ENCODE data around the gene SPATA17. TPM values are rescaled to one million over a fixed set of nuclear protein-coding genes. Genes with fewer than 3 reads are reported as not detected.

Gene SPATA17
- total and polyA plus RNA-seq, 10 of the 15 experiments (the other 5 are each of a cell fraction or from before 2014, with no cell fraction given), result 0.08 to 0.27 (median 0.11) TPM; not detected in 6

DNA sequence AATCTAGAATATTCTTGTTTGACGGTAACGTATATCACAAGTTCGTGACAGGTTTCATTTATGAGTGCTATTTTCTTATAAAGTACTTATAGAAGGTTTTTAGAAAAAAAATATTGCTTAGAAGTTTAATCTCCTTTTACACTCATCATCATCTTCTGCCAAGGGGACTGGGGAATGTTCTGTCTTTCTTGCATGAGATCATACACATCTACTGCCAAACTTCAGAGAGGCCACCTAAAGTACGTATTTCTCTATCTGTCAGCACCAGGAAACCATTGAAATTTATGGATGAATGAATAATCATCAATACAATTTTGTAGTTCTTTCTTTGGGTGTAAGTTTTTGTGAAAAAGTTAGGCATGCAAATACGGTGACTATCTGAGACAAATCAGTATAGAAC is 245.8 kb downstream of the SPATA17 start (continued):
- TF ChIP-seq, protein P1, sequence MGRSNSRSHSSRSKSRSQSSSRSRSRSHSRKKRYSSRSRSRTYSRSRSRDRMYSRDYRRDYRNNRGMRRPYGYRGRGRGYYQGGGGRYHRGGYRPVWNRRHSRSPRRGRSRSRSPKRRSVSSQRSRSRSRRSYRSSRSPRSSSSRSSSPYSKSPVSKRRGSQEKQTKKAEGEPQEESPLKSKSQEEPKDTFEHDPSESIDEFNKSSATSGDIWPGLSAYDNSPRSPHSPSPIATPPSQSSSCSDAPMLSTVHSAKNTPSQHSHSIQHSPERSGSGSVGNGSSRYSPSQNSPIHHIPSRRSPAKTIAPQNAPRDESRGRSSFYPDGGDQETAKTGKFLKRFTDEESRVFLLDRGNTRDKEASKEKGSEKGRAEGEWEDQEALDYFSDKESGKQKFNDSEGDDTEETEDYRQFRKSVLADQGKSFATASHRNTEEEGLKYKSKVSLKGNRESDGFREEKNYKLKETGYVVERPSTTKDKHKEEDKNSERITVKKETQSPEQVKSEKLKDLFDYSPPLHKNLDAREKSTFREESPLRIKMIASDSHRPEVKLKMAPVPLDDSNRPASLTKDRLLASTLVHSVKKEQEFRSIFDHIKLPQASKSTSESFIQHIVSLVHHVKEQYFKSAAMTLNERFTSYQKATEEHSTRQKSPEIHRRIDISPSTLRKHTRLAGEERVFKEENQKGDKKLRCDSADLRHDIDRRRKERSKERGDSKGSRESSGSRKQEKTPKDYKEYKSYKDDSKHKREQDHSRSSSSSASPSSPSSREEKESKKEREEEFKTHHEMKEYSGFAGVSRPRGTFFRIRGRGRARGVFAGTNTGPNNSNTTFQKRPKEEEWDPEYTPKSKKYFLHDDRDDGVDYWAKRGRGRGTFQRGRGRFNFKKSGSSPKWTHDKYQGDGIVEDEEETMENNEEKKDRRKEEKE (IDR thresholded peaks at IDR 0.05), result no peak
- TF ChIP-seq, protein P2, sequence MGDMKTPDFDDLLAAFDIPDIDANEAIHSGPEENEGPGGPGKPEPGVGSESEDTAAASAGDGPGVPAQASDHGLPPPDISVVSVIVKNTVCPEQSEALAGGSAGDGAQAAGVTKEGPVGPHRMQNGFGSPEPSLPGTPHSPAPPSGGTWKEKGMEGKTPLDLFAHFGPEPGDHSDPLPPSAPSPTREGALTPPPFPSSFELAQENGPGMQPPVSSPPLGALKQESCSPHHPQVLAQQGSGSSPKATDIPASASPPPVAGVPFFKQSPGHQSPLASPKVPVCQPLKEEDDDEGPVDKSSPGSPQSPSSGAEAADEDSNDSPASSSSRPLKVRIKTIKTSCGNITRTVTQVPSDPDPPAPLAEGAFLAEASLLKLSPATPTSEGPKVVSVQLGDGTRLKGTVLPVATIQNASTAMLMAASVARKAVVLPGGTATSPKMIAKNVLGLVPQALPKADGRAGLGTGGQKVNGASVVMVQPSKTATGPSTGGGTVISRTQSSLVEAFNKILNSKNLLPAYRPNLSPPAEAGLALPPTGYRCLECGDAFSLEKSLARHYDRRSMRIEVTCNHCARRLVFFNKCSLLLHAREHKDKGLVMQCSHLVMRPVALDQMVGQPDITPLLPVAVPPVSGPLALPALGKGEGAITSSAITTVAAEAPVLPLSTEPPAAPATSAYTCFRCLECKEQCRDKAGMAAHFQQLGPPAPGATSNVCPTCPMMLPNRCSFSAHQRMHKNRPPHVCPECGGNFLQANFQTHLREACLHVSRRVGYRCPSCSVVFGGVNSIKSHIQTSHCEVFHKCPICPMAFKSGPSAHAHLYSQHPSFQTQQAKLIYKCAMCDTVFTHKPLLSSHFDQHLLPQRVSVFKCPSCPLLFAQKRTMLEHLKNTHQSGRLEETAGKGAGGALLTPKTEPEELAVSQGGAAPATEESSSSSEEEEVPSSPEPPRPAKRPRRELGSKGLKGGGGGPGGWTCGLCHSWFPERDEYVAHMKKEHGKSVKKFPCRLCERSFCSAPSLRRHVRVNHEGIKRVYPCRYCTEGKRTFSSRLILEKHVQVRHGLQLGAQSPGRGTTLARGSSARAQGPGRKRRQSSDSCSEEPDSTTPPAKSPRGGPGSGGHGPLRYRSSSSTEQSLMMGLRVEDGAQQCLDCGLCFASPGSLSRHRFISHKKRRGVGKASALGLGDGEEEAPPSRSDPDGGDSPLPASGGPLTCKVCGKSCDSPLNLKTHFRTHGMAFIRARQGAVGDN (IDR thresholded peaks at IDR 0.05), result no peak
- no peak for TF ChIP-seq PML (IDR thresholded peaks at IDR 0.05; ENCODE audit: low read length)

- H3K4me2 ChIP-seq (ENCODE audit: control insufficient read depth, insufficient read depth), result no peak overlapping the region
- no peak for ATAC-seq
- no peaks in the 10 kb centered on the region for H3K4me1 ChIP-seq (ENCODE audit: control insufficient read depth, insufficient read depth, low read length)
- no peak overlapping the region for H3K9ac ChIP-seq (ENCODE audit: control insufficient read depth, insufficient read depth, low read length)
- H3K36me3 ChIP-seq (ENCODE audit: control insufficient read depth in 2 of 2, insufficient read depth in 2 of 2, low read length in 1 of 2), result no peaks in the 10 kb centered on the region
- intact Hi-C loops (cut with micrococcal nuclease; ENCODE audit: unreplicated experiment) (no loop called here), in situ Hi-C loops (cut with MboI) (no loop called here)
- no peak overlapping the region for H3K27ac ChIP-seq (ENCODE audit: control insufficient read depth, insufficient read depth)
- H4K20me1 ChIP-seq (ENCODE audit: control insufficient read depth, insufficient read depth), result no peaks in the 10 kb centered on the region
- no TSS peak for BruUV-seq (replicated peaks)
- ChIA-PET SMC1A (ENCODE audit: uncharacterized antibody, unreplicated experiment) (no interaction called here), RAD21 (ENCODE audit: unreplicated experiment) (no interaction called here), POLR2A (no interaction called here), CTCF (no interaction called here)
- no peaks in the 10 kb centered on the region for H3K9me3 ChIP-seq (replicated peaks; ENCODE audit: control insufficient read depth, insufficient read depth, low read length)
- H3K79me2 ChIP-seq (ENCODE audit: control insufficient read depth, insufficient read depth, low read length), result no peaks in the 10 kb centered on the region
- H3K4me3 ChIP-seq, result no peak overlapping the region
- no peak overlapping the region for H2AFZ ChIP-seq (ENCODE audit: control insufficient read depth, low read depth, low read length)
- no peak for DNase-seq (ENCODE audit: low read depth, low spot score)
- no peak for FAIRE-seq
- H3K27me3 ChIP-seq (replicated peaks in 1 of 2; ENCODE audit: control insufficient read depth in 2 of 2, insufficient read depth in 2 of 2, low read length in 1 of 2), result no peaks in the 10 kb centered on the region
- TF ChIP-seq, protein P2 (IDR thresholded peaks at IDR 0.05), result no peak
- TF ChIP-seq SREBF1 (IDR thresholded peaks at IDR 0.05; ENCODE audit: low read length), result no peak
- TF ChIP-seq CREM (IDR thresholded peaks at IDR 0.05; ENCODE audit: low read depth), result no peak
- TF ChIP-seq ZNF217 (IDR thresholded peaks at IDR 0.05), result no peak
- TF ChIP-seq TAF1 (IDR thresholded peaks at IDR 0.05; ENCODE audit: borderline replicate concordance, low read depth, low read length), result no peak
- TF ChIP-seq MTA2 (IDR thresholded peaks at IDR 0.05; ENCODE audit: low read depth), result no peak
- no peak for TF ChIP-seq NRF1 (conservative IDR thresholded peaks at IDR 0.05; ENCODE audit: low read depth, low read length)
- TF ChIP-seq, protein P3, sequence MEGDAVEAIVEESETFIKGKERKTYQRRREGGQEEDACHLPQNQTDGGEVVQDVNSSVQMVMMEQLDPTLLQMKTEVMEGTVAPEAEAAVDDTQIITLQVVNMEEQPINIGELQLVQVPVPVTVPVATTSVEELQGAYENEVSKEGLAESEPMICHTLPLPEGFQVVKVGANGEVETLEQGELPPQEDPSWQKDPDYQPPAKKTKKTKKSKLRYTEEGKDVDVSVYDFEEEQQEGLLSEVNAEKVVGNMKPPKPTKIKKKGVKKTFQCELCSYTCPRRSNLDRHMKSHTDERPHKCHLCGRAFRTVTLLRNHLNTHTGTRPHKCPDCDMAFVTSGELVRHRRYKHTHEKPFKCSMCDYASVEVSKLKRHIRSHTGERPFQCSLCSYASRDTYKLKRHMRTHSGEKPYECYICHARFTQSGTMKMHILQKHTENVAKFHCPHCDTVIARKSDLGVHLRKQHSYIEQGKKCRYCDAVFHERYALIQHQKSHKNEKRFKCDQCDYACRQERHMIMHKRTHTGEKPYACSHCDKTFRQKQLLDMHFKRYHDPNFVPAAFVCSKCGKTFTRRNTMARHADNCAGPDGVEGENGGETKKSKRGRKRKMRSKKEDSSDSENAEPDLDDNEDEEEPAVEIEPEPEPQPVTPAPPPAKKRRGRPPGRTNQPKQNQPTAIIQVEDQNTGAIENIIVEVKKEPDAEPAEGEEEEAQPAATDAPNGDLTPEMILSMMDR (IDR thresholded peaks at IDR 0.05 in 2 of 3, conservative IDR thresholded peaks at IDR 0.05 in 1 of 3; ENCODE audit: control insufficient read depth in 2 of 3, extremely low read depth in 1 of 3, insufficient read depth in 1 of 3, low read depth in 3 of 3, low read length in 3 of 3), result no peak
These were observed 250.0 kb downstream of the SPATA17 start for GRCh38 chr1:217881131-217881543.

All from GM12878 (cell line).